ENCODE data around the gene RIBC2.
"Not testable (repeated sequence)": the region's sequence is repeated elsewhere in the genome, so short reads cannot be mapped to it uniquely, and the experiment has no call there.

Gene RIBC2

GRCh38 chr22:45448431-45448830, 34.9 kb downstream of the RIBC2 start:
- DNase-seq (ENCODE audit: low read depth in 3 of 3), result no peak

GRCh38 chr22:45449442-45449841, 35.9 kb downstream of the RIBC2 start:
- DNase-seq (ENCODE audit: low read depth in 3 of 3), result not testable (repeated sequence)

- no peak for DNase-seq (ENCODE audit: low read depth in 3 of 3)
These were observed 36.8 kb downstream of the RIBC2 start for GRCh38 chr22:45450101-45450785.

- no peak for DNase-seq (ENCODE audit: low read depth in 3 of 3)
These were observed 37.6 kb downstream of the RIBC2 start for GRCh38 chr22:45450921-45451651.

GRCh38 chr22:45451972-45452371, 38.5 kb downstream of the RIBC2 start:
- DNase-seq (ENCODE audit: low read depth in 3 of 3), result no peak

- no peak for DNase-seq (ENCODE audit: low read depth in 3 of 3)
These were observed 39.3 kb downstream of the RIBC2 start for GRCh38 chr22:45452565-45453379.

GRCh38 chr22:45453764-45454163, 40.3 kb downstream of the RIBC2 start:
- DNase-seq (ENCODE audit: low read depth in 3 of 3), result no peak

GRCh38 chr22:45454275-45454674, 40.8 kb downstream of the RIBC2 start:
- no peak for DNase-seq (ENCODE audit: low read depth in 3 of 3)

- DNase-seq (ENCODE audit: low read depth in 3 of 3), result no peak
These were observed 41.7 kb downstream of the RIBC2 start for GRCh38 chr22:45455212-45455611.

- no peak for DNase-seq (ENCODE audit: low read depth in 3 of 3)
These were observed 42.1 kb downstream of the RIBC2 start for GRCh38 chr22:45455621-45456020.

GRCh38 chr22:45456811-45457210, 43.3 kb downstream of the RIBC2 start:
- no peak for DNase-seq (ENCODE audit: low read depth in 3 of 3)

GRCh38 chr22:45458532-45458931, 45.0 kb downstream of the RIBC2 start:
- no peak for DNase-seq (ENCODE audit: low read depth in 3 of 3)

GRCh38 chr22:45459235-45459634, 45.7 kb downstream of the RIBC2 start:
- DNase-seq (ENCODE audit: low read depth in 3 of 3), result no peak

GRCh38 chr22:45460288-45461109, 47.0 kb downstream of the RIBC2 start:
- DNase-seq (ENCODE audit: low read depth in 3 of 3), result no peak

GRCh38 chr22:45462034-45462655, 48.7 kb downstream of the RIBC2 start:
- DNase-seq (ENCODE audit: low read depth in 3 of 3), result no peak

- not testable (repeated sequence) for DNase-seq (ENCODE audit: low read depth in 3 of 3)
These were observed 50.2 kb downstream of the RIBC2 start for GRCh38 chr22:45463691-45464090.

- DNase-seq (ENCODE audit: low read depth in 3 of 3), result no peak
These were observed 52.1 kb downstream of the RIBC2 start for GRCh38 chr22:45465633-45466032.

- DNase-seq (ENCODE audit: low read depth in 3 of 3), result no peak
These were observed 55.4 kb downstream of the RIBC2 start for GRCh38 chr22:45468872-45469271.

GRCh38 chr22:45469281-45470073, 56.0 kb downstream of the RIBC2 start:
- no peak for DNase-seq (ENCODE audit: low read depth in 3 of 3)

- DNase-seq (ENCODE audit: low read depth in 3 of 3), result no peak
These were observed 57.4 kb downstream of the RIBC2 start for GRCh38 chr22:45470871-45471270.
